Measurements from ENCODE around the gene PDZD8.

The PDZD8 gene

GRCh38 chr10:117375360-117376178 is at the start of gene PDZD8:
Gene PDZD8, minus strand, starts transcription at chr10:117375440. Its CDS starts 213 bp downstream, at chr10:117375227.
- peak; percentile 94 for DNase-seq

- no peak for DNase-seq
These were observed 48.9 kb upstream of the PDZD8 start for GRCh38 chr10:117424171-117424570.

- no peak for DNase-seq
These were observed 46.7 kb upstream of the PDZD8 start for GRCh38 chr10:117421985-117422384.

GRCh38 chr10:117420768-117421167 is 45.5 kb upstream of the PDZD8 start:
- no peak for DNase-seq

GRCh38 chr10:117419921-117420320 is 44.7 kb upstream of the PDZD8 start:
- no peak for DNase-seq

GRCh38 chr10:117419159-117419558 is 43.9 kb upstream of the PDZD8 start:
- DNase-seq = no peak

GRCh38 chr10:117418121-117418520 is 42.9 kb upstream of the PDZD8 start:
- DNase-seq = no peak

GRCh38 chr10:117417196-117417595 is 42.0 kb upstream of the PDZD8 start:
- DNase-seq = no peak

GRCh38 chr10:117413928-117414618 is 38.8 kb upstream of the PDZD8 start:
- no peak for DNase-seq

- DNase-seq = no peak
These were observed 37.3 kb upstream of the PDZD8 start for GRCh38 chr10:117412469-117413010.

GRCh38 chr10:117411479-117412399 is 36.5 kb upstream of the PDZD8 start:
- no peak for DNase-seq

GRCh38 chr10:117410557-117410956 is 35.3 kb upstream of the PDZD8 start:
- DNase-seq = no peak

- DNase-seq = no peak
These were observed 34.5 kb upstream of the PDZD8 start for GRCh38 chr10:117409549-117410305.

- DNase-seq = no peak
These were observed 33.5 kb upstream of the PDZD8 start for GRCh38 chr10:117408436-117409384.

GRCh38 chr10:117405730-117406129 is 30.5 kb upstream of the PDZD8 start:
- no peak for DNase-seq

- DNase-seq = no peak
These were observed 25.1 kb upstream of the PDZD8 start for GRCh38 chr10:117400329-117400728.

GRCh38 chr10:117399341-117400196 is 24.3 kb upstream of the PDZD8 start:
- DNase-seq = no peak

GRCh38 chr10:117398029-117398428 is 22.8 kb upstream of the PDZD8 start:
- no peak for DNase-seq

GRCh38 chr10:117391436-117392205 is 16.4 kb upstream of the PDZD8 start:
- no peak for DNase-seq

All from activated T-cell treated with anti-CD3 and anti-CD28 coated beads, Interleukin-2, amount 50 U/mL, for 1 hour (primary cell).